ENCODE data around the gene MVB12B. TPM values are rescaled to one million over a fixed set of nuclear protein-coding genes. Genes with fewer than 3 reads are reported as not detected.

MVB12B gene
- total RNA-seq, 1 experiment from 2014 or later: 4.5 TPM

DNA sequence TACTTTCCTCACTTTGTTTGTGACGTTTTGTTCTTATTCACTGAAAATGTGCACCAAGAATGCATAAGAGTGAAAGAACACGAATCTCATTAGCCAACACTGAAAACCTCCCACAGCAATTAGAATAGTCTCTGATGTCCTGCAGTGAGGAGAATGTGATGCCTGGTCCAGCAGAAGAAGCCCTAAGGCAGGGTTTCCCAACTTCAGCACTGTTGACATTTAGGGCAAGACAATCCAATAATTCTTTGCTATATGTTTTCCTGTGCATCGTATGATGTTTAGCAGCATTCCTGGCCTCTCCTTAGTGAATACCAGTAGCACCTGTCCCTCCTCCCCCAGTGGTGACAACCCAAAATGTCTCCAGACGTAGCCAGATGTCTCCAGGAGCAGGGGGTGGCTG, 14.8 kb downstream of the MVB12B start:
- Mint-ChIP-seq H3K4me1 (ENCODE audit: low read depth, unreplicated experiment) (no peaks in the 10 kb centered on the region), H3K27me3 (ENCODE audit: unreplicated experiment) (no peaks in the 10 kb centered on the region), H3K4me3 (ENCODE audit: low read depth, unreplicated experiment) (no peak overlapping the region), H3K36me3 (ENCODE audit: insufficient read depth, unreplicated experiment) (no peaks in the 10 kb centered on the region), H3K9me3 (ENCODE audit: low read depth, unreplicated experiment) (no peaks in the 10 kb centered on the region), H3K27ac (ENCODE audit: unreplicated experiment) (no peak overlapping the region)
- TF ChIP-seq, protein P1, sequence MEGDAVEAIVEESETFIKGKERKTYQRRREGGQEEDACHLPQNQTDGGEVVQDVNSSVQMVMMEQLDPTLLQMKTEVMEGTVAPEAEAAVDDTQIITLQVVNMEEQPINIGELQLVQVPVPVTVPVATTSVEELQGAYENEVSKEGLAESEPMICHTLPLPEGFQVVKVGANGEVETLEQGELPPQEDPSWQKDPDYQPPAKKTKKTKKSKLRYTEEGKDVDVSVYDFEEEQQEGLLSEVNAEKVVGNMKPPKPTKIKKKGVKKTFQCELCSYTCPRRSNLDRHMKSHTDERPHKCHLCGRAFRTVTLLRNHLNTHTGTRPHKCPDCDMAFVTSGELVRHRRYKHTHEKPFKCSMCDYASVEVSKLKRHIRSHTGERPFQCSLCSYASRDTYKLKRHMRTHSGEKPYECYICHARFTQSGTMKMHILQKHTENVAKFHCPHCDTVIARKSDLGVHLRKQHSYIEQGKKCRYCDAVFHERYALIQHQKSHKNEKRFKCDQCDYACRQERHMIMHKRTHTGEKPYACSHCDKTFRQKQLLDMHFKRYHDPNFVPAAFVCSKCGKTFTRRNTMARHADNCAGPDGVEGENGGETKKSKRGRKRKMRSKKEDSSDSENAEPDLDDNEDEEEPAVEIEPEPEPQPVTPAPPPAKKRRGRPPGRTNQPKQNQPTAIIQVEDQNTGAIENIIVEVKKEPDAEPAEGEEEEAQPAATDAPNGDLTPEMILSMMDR (IDR thresholded peaks at IDR 0.05; ENCODE audit: unreplicated experiment): no peak
- intact Hi-C loops (cut with micrococcal nuclease; ENCODE audit: unreplicated experiment): no loop called here
- CTCF ChIA-PET: interaction anchor here (0.6 kb wide), 1 partner anchor 1382 kb away, joined by 4 read pairs; no protein-coding TSS in a partner anchor
- DNase-seq: no peak
- no TSS peak for BruUV-seq (replicated peaks)

DNA sequence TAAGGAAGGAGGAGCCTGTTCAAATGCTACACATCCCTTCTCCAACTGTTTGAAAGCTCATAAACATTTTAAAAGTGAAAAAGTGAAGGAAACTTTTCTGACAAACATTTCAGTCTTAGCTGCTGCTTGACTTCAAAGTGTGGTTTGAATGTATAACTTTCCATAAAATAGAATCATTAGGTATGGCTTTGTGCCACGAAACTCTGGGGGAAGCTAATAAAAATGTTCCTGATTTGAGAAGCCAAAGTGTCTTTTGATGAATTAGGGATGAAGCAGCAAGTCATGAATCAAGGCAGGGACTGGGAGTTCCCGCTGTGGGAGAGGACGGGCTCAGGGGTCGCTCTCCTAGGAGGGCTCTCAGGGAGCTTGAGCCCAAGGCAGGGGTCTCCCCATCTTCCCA, 15.3 kb downstream of the MVB12B start:
- Mint-ChIP-seq H3K27me3 (ENCODE audit: unreplicated experiment) (no peaks in the 10 kb centered on the region), H3K4me3 (ENCODE audit: low read depth, unreplicated experiment) (no peak overlapping the region), H3K9me3 (ENCODE audit: low read depth, unreplicated experiment) (no peaks in the 10 kb centered on the region), H3K27ac (ENCODE audit: unreplicated experiment) (no peak overlapping the region), H3K4me1 (ENCODE audit: low read depth, unreplicated experiment) (no peaks in the 10 kb centered on the region), H3K36me3 (ENCODE audit: insufficient read depth, unreplicated experiment) (no peaks in the 10 kb centered on the region)
- no peak for DNase-seq
- intact Hi-C loops (cut with micrococcal nuclease; ENCODE audit: unreplicated experiment): no loop called here
- TF ChIP-seq, protein P1 (IDR thresholded peaks at IDR 0.05; ENCODE audit: unreplicated experiment): no peak
- CTCF ChIA-PET: no interaction called here
- no TSS peak for BruUV-seq (replicated peaks)

DNA sequence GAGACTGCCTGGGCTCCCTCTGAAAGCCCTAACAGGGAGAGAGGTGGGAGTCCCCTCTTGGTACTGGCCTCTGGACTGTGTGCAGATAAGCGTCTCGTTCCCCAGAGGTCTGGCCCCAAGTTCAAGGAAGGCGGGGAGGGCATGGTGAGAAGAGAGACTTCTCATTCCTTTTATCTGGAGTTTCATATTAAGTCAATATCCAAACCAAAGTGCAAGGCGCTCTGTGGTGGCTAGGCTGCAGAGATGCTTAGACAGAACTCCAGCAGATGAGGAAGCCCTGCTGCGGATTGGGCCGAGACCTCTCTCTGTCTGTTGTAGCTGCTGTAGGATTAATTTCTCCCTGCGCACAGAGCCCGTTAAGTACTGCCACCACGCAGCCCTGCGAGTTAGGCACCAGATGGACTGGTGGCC, 16.0 kb downstream of the MVB12B start:
- intact Hi-C loops (cut with micrococcal nuclease; ENCODE audit: unreplicated experiment): no loop called here
- Mint-ChIP-seq H3K27ac (ENCODE audit: unreplicated experiment) (no peak overlapping the region), H3K36me3 (ENCODE audit: insufficient read depth, unreplicated experiment) (no peaks in the 10 kb centered on the region), H3K9me3 (ENCODE audit: low read depth, unreplicated experiment) (no peaks in the 10 kb centered on the region), H3K27me3 (ENCODE audit: unreplicated experiment) (no peaks in the 10 kb centered on the region), H3K4me3 (ENCODE audit: low read depth, unreplicated experiment) (no peak overlapping the region), H3K4me1 (ENCODE audit: low read depth, unreplicated experiment) (no peaks in the 10 kb centered on the region)
- no peak for DNase-seq
- TF ChIP-seq, protein P1 (IDR thresholded peaks at IDR 0.05; ENCODE audit: unreplicated experiment): no peak
- CTCF ChIA-PET: no interaction called here
- BruUV-seq (replicated peaks): no TSS peak

DNA sequence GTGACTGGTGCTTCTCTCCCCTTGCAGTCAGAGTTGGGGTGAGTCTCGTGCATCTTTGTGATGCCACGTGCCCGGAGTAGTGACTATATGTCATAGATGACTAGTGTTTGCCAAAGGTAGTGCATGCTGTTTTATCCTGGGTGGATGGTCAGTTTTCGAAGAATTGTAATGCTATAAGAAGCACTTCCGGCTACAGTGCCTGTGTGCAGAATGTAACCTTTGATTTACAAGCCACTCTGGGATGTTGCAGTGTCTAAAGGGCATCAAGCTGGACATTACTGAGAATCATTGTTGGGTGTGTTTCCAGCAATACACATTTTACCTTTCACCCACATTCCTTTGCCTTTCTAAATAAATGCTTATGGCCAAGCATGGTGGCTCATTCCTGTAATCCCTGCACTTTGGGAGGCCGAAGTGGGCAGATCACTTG, 16.7 kb downstream of the MVB12B start:
- intact Hi-C loops (cut with micrococcal nuclease; ENCODE audit: unreplicated experiment): no loop called here
- no peak for DNase-seq
- CTCF ChIA-PET: no interaction called here

More for the DNA sequence above, 16.7 kb downstream of the MVB12B start:
- Mint-ChIP-seq H3K4me1 (ENCODE audit: low read depth, unreplicated experiment) (no peaks in the 10 kb centered on the region), H3K36me3 (ENCODE audit: insufficient read depth, unreplicated experiment) (no peaks in the 10 kb centered on the region), H3K4me3 (ENCODE audit: low read depth, unreplicated experiment) (no peak overlapping the region), H3K27ac (ENCODE audit: unreplicated experiment) (no peak overlapping the region), H3K9me3 (ENCODE audit: low read depth, unreplicated experiment) (no peaks in the 10 kb centered on the region), H3K27me3 (ENCODE audit: unreplicated experiment) (no peaks in the 10 kb centered on the region)
- TF ChIP-seq, protein P1 (IDR thresholded peaks at IDR 0.05; ENCODE audit: unreplicated experiment): no peak
- BruUV-seq (replicated peaks): no TSS peak
